Measurements from ENCODE around the gene NRF1.
"Not testable (repeated sequence)": the region's sequence is repeated elsewhere in the genome, so short reads cannot be mapped to it uniquely, and the experiment has no call there.

Gene NRF1

GRCh38 chr7:129611246-129612111 lies at the start of gene NRF1:
NRF1 (plus strand) TSS chr7:129611720; CDS start chr7:129657352, 45,632 bp downstream.
- H3K36me3 ChIP-seq (ENCODE audit: insufficient read depth, low read length): peaks cover 38% of the 10 kb centered on the region
- no peaks in the 10 kb centered on the region for H3K9me3 ChIP-seq (ENCODE audit: low read length)
- TF ChIP-seq EZH2 (IDR thresholded peaks at IDR 0.05; ENCODE audit: borderline replicate concordance, low read length): no peak
- TF ChIP-seq, protein P1, sequence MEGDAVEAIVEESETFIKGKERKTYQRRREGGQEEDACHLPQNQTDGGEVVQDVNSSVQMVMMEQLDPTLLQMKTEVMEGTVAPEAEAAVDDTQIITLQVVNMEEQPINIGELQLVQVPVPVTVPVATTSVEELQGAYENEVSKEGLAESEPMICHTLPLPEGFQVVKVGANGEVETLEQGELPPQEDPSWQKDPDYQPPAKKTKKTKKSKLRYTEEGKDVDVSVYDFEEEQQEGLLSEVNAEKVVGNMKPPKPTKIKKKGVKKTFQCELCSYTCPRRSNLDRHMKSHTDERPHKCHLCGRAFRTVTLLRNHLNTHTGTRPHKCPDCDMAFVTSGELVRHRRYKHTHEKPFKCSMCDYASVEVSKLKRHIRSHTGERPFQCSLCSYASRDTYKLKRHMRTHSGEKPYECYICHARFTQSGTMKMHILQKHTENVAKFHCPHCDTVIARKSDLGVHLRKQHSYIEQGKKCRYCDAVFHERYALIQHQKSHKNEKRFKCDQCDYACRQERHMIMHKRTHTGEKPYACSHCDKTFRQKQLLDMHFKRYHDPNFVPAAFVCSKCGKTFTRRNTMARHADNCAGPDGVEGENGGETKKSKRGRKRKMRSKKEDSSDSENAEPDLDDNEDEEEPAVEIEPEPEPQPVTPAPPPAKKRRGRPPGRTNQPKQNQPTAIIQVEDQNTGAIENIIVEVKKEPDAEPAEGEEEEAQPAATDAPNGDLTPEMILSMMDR (IDR thresholded peaks at IDR 0.05; ENCODE audit: low read length): no peak
- no peaks in the 10 kb centered on the region for H4K20me1 ChIP-seq (ENCODE audit: insufficient read depth, low read length)
- no peaks in the 10 kb centered on the region; the same call in 1 of the 2 replicates for H3F3A ChIP-seq (ENCODE audit: insufficient read depth, low read length)
- H3K27me3 ChIP-seq (ENCODE audit: insufficient read depth, low read length): no peaks in the 10 kb centered on the region
- peak within 1 kb of the TSS; percentile 81 for H3K4me3 ChIP-seq (ENCODE audit: low read depth, low read length, poor library complexity, severe bottlenecking)
- peaks cover 52% of the 10 kb centered on the region for H3K4me1 ChIP-seq (ENCODE audit: insufficient read depth, low read length, severe bottlenecking)
- H2AFZ ChIP-seq (ENCODE audit: low read length): peak within 1 kb of the TSS; percentile 5; the same call in 1 of the 2 replicates
- peak within 1 kb of the TSS; percentile 93 for H3K9ac ChIP-seq (ENCODE audit: low read length)
- peaks cover 48% of the 10 kb centered on the region for H3K79me2 ChIP-seq (ENCODE audit: insufficient read depth, low read length)
- H3K4me2 ChIP-seq (ENCODE audit: low read length): peak within 1 kb of the TSS; percentile 91
- H3K9me2 ChIP-seq (ENCODE audit: low read depth, low read length): no peaks in the 10 kb centered on the region
- peak within 1 kb of the TSS; percentile 70 for H3K27ac ChIP-seq (ENCODE audit: low read depth, low read length, poor library complexity, severe bottlenecking)

DNA sequence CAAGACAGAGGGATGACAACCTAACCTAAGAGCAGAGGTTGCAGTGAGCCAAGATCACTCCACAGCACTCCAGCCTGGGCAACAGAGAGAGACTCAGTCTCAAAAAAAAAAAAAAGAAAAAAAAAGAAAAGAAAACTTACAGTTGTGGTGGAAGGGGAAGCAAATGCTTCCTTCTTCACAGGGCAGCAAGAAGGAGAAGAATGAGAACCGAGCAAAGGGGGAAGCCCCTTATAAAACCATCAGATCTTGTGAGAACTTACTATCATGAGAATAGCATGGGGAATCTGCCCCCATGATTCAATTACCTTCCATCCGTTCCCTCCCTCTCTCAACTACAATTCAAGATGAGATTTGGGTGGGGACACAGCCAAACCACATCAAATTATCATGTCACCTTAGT lies 45.2 kb upstream of the NRF1 start:
- H3K36me3 ChIP-seq (ENCODE audit: insufficient read depth, low read length); H3K9me2 ChIP-seq (ENCODE audit: low read depth, low read length); H3K79me2 ChIP-seq (ENCODE audit: insufficient read depth, low read length); H3K9me3 ChIP-seq (ENCODE audit: low read length); H4K20me1 ChIP-seq (ENCODE audit: insufficient read depth, low read length); H3K4me3 ChIP-seq (ENCODE audit: low read depth, low read length, poor library complexity, severe bottlenecking); H3K4me1 ChIP-seq (ENCODE audit: insufficient read depth, low read length, severe bottlenecking); H3K27ac ChIP-seq (ENCODE audit: low read depth, low read length, poor library complexity, severe bottlenecking); H2AFZ ChIP-seq (ENCODE audit: low read length); H3K9ac ChIP-seq (ENCODE audit: low read length); H3F3A ChIP-seq (ENCODE audit: insufficient read depth, low read length); H3K4me2 ChIP-seq (ENCODE audit: low read length): not testable (repeated sequence)
- H3K27me3 ChIP-seq (ENCODE audit: insufficient read depth, low read length): peaks cover 16% of the 10 kb centered on the region; the same call in 1 of the 2 replicates

DNA sequence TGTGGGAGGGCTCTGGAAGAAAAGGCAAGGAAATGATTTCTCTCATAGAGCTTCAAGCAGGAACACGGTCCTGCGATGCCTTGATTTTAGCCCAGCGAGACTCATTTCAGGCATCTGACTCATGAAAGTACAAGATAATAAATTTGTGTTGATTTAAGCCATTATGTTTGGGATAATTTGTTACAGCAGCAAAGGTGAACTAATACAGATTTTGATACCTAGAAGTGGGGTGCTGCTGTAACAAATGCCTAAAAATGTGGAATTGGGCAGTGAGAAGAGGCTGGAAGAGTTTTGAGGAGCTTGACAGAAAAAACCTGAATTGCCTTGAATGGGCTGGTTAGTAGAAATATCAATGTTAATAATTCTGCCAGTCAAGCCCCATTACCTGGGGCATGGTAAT lies 44.1 kb upstream of the NRF1 start:
- Histone ChIP-seq H3K9me3 (ENCODE audit: low read length) (peaks cover 3% of the 10 kb centered on the region; the same call in 1 of the 2 replicates), H3K9ac (ENCODE audit: low read length) (no peak overlapping the region), H3K79me2 (ENCODE audit: insufficient read depth, low read length) (no peaks in the 10 kb centered on the region), H3K36me3 (ENCODE audit: insufficient read depth, low read length) (no peaks in the 10 kb centered on the region), H3K4me1 (ENCODE audit: insufficient read depth, low read length, severe bottlenecking) (no peaks in the 10 kb centered on the region), H3F3A (ENCODE audit: insufficient read depth, low read length) (no peaks in the 10 kb centered on the region), H3K27ac (ENCODE audit: low read depth, low read length, poor library complexity, severe bottlenecking) (no peak overlapping the region), H3K27me3 (ENCODE audit: insufficient read depth, low read length) (peaks cover 16% of the 10 kb centered on the region; the same call in 1 of the 2 replicates), H3K4me2 (ENCODE audit: low read length) (no peak overlapping the region), H3K9me2 (ENCODE audit: low read depth, low read length) (no peaks in the 10 kb centered on the region), H3K4me3 (ENCODE audit: low read depth, low read length, poor library complexity, severe bottlenecking) (no peak overlapping the region), H2AFZ (ENCODE audit: low read length) (no peak overlapping the region), H4K20me1 (ENCODE audit: insufficient read depth, low read length) (no peaks in the 10 kb centered on the region)
- TF ChIP-seq, protein P1 (IDR thresholded peaks at IDR 0.05; ENCODE audit: low read length): no peak
- no peak for TF ChIP-seq EZH2 (IDR thresholded peaks at IDR 0.05; ENCODE audit: borderline replicate concordance, low read length)
